IPS-20b (cell line): ENCODE measurements around the gene HSDL2.

ENCODE experiments used
- H3K27ac ChIP-seq: one replicate; pipeline ENCODE4 v1.5.1; 2013; ENCODE audit warnings: low read length
- H3K27me3 ChIP-seq: 2 replicates; pipeline ENCODE4 v1.6.1; 2013; ENCODE audit warnings: mild to moderate bottlenecking, low read length, inconsistent platforms; ENCODE audit not compliant: insufficient read depth
- H3K36me3 ChIP-seq: 2 replicates; pipeline ENCODE4 v1.6.1; 2013; ENCODE audit warnings: low read depth, mild to moderate bottlenecking, inconsistent platforms, low read length, moderate library complexity; ENCODE audit not compliant: insufficient read depth
- H3K4me1 ChIP-seq: 2 replicates; pipeline ENCODE4 v1.6.1; 2013; ENCODE audit warnings: mild to moderate bottlenecking, control low read depth, inconsistent platforms, low read length, moderate library complexity; ENCODE audit not compliant: insufficient read depth
- H3K4me3 ChIP-seq: 2 replicates; pipeline ENCODE4 v1.5.1; 2013; ENCODE audit warnings: mild to moderate bottlenecking, low read length, inconsistent platforms
- H3K9ac ChIP-seq: 2 replicates; pipeline ENCODE4 v1.6.1; 2013; ENCODE audit warnings: low read depth, mild to moderate bottlenecking, inconsistent platforms, low read length, moderate library complexity
- H3K9me3 ChIP-seq: 2 replicates; pipeline ENCODE4 v1.6.1; 2013; ENCODE audit warnings: mild to moderate bottlenecking, low read depth, low read length, inconsistent platforms; ENCODE audit not compliant: insufficient read depth

The HSDL2 gene

GRCh38 chr9:112465352-112465751 lies 85.4 kb downstream of the HSDL2 start:
- H3K36me3 ChIP-seq: peaks cover 12% of the 10 kb centered on the region; the same call in 1 of the 2 replicates
- no peaks in the 10 kb centered on the region for H3K27me3 ChIP-seq
- H3K4me3 ChIP-seq: no peak overlapping the region
- H3K9ac ChIP-seq: no peak overlapping the region
- peaks cover 5% of the 10 kb centered on the region; the same call in 1 of the 2 replicates for H3K9me3 ChIP-seq
- H3K4me1 ChIP-seq: no peaks in the 10 kb centered on the region
- no peak overlapping the region for H3K27ac ChIP-seq

- H3K4me3 ChIP-seq: no peak overlapping the region
- H3K36me3 ChIP-seq: peaks cover 5% of the 10 kb centered on the region; the same call in 1 of the 2 replicates
- peaks cover 16% of the 10 kb centered on the region for H3K4me1 ChIP-seq
- no peaks in the 10 kb centered on the region for H3K27me3 ChIP-seq
- H3K9ac ChIP-seq: 0 out of 2 replicates have a peak overlapping the region, but pooled peaks have one; percentile 13
- H3K27ac ChIP-seq: no peak overlapping the region
- peaks cover 10% of the 10 kb centered on the region for H3K9me3 ChIP-seq
Measured at GRCh38 chr9:112472996-112473395, 93.1 kb downstream of the HSDL2 start.

DNA sequence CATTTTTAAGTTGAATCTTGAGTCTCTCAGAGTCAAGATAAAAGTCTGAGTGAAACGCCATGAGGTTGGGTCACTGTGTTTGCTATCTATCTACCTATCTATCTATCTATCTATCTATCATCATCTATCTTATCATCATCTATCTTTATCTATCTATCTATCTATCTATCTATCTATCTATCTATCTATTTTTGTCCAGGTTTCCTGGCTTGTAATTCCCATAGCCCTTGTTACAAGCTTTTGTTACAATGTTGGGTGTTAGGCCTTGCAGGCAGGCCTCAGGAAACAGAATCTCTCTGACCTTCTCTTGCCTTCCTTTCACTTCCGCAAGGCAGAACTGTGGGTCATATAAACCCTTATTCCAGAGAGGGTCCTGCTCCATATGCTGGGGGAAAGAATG lies 94.1 kb downstream of the HSDL2 start:
- Histone ChIP-seq H3K27ac (no peak overlapping the region), H3K4me3 (no peak overlapping the region), H3K9me3 (peaks cover 10% of the 10 kb centered on the region), H3K9ac (no peak overlapping the region), H3K27me3 (no peaks in the 10 kb centered on the region), H3K4me1 (peaks cover 16% of the 10 kb centered on the region), H3K36me3 (peaks cover 5% of the 10 kb centered on the region; the same call in 1 of the 2 replicates)

DNA sequence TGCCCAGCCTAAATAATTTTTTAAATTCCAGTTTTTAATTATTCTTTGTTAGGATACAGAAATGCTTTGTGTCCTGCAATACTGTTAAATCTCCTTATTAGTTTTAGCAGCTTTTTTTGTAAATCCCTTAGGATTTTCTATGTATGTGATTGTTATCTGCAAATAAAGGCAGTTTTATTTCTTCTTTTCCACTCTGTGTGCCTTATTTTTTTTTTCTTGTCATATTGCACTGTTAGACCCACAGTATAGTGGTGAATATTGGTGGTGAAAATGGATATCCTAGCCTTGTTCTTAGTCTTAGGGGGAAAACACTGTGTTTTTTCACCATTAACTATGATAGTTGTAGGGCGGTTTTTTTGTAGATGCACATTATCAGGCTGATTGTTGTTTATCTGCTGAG lies 95.4 kb downstream of the HSDL2 start:
- Histone ChIP-seq H3K27ac (no peak overlapping the region), H3K4me1 (peaks cover 16% of the 10 kb centered on the region), H3K27me3 (no peaks in the 10 kb centered on the region), H3K36me3 (peaks cover 5% of the 10 kb centered on the region; the same call in 1 of the 2 replicates), H3K4me3 (no peak overlapping the region), H3K9me3 (peaks cover 10% of the 10 kb centered on the region), H3K9ac (no peak overlapping the region)

DNA sequence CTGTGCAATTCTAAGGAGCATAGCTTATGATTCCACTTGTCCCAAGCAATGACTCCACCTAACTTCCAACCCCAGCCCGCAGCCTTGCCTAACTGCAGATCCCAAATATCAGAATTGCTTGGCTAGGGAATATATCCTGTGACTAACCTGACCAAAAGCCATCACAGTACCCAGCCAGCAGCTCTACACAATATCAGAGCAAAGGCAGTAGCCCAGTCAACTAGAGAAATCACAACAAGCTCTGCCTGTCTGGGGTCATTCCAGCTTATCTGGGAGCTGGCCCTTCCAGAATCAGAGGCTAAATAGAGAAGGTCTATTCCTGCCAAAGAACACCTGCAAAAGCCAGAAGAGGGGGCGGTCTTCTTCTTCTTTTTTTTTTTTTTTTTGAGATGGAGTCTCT lies 97.4 kb downstream of the HSDL2 start:
- Histone ChIP-seq H3K4me1 (peaks cover 10% of the 10 kb centered on the region), H3K4me3 (no peak overlapping the region), H3K9me3 (peaks cover 10% of the 10 kb centered on the region), H3K9ac (no peak overlapping the region), H3K27me3 (no peaks in the 10 kb centered on the region), H3K27ac (no peak overlapping the region), H3K36me3 (peaks cover 5% of the 10 kb centered on the region; the same call in 1 of the 2 replicates)

- Histone ChIP-seq H3K4me1 (no peaks in the 10 kb centered on the region), H3K27me3 (no peaks in the 10 kb centered on the region), H3K9ac (no peak overlapping the region), H3K27ac (no peak overlapping the region), H3K4me3 (no peak overlapping the region), H3K9me3 (peaks cover 10% of the 10 kb centered on the region), H3K36me3 (peaks cover 8% of the 10 kb centered on the region)
Measured at GRCh38 chr9:112479221-112479620, 99.3 kb downstream of the HSDL2 start.

DNA sequence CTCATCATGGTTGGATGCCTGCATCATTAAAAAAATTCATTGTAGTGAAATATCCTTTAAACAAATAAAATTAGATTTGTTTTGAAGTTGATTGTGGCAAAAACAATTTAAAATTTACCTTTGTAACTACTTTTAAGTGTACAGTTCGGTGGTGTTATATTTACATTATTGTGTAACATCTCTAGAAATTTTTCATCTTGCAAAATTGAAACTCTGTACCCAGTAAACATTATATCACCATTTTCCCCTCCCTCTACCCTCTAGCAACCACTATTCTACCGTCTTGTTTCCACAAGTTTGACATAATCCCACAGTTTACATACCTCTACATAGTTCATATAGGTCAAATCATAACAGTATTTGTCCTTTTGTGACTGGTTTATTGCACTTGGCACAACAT lies 104.7 kb downstream of the HSDL2 start:
- Histone ChIP-seq H3K4me3 (no peak overlapping the region), H3K9me3 (no peaks in the 10 kb centered on the region), H3K27ac (no peak overlapping the region), H3K36me3 (peaks cover 4% of the 10 kb centered on the region; the same call in 1 of the 2 replicates), H3K27me3 (no peaks in the 10 kb centered on the region), H3K4me1 (peaks cover 16% of the 10 kb centered on the region), H3K9ac (no peak overlapping the region)

DNA sequence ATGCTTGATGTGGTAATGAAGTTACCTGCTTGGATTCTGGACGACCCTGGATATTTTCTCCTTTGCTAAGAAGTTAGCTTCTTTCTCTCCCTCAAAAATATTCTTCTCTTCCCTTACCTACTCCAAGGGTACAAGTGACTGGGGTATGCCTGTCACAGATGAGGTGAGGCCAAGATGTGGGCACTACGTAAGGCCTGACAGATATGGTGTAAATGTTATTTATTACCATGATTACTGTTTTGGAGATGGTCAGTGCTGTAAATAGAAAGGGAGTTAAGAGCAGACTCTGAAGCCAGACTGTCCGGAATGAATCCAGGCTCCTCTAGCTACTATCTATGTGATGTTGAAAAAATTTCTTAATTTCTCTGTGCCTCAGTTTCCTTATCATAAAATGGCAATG lies 105.7 kb downstream of the HSDL2 start:
- Histone ChIP-seq H3K9me3 (no peaks in the 10 kb centered on the region), H3K36me3 (peaks cover 4% of the 10 kb centered on the region; the same call in 1 of the 2 replicates), H3K27ac (no peak overlapping the region), H3K27me3 (no peaks in the 10 kb centered on the region), H3K9ac (peak overlapping the region; percentile 94; the same call in 1 of the 2 replicates), H3K4me3 (peak overlapping the region; percentile 93), H3K4me1 (peaks cover 26% of the 10 kb centered on the region)

GRCh38 chr9:112486221-112487007 lies 106.5 kb downstream of the HSDL2 start, which contains the start of gene KIAA1958:
Gene KIAA1958, plus strand, starts transcription at chr9:112486827. Its CDS starts 87,254 bp downstream, at chr9:112574081.
- Histone ChIP-seq H3K9ac (peak within 1 kb of the TSS; percentile 94), H3K27ac (peak within 1 kb of the TSS; percentile 82), H3K4me3 (peak within 1 kb of the TSS; percentile 93)

GRCh38 chr9:112487008-112487798 lies 107.3 kb downstream of the HSDL2 start:
- peak overlapping the region; percentile 35 for H3K27ac ChIP-seq
- H3K4me3 ChIP-seq: peak overlapping the region; percentile 92

More at GRCh38 chr9:112486221-112487007, 106.5 kb downstream of the HSDL2 start, which contains the start of gene KIAA1958:
- Histone ChIP-seq H3K4me1 (peaks cover 27% of the 10 kb centered on the region), H3K9me3 (no peaks in the 10 kb centered on the region), H3K27me3 (no peaks in the 10 kb centered on the region), H3K36me3 (peaks cover 4% of the 10 kb centered on the region; the same call in 1 of the 2 replicates)

DNA sequence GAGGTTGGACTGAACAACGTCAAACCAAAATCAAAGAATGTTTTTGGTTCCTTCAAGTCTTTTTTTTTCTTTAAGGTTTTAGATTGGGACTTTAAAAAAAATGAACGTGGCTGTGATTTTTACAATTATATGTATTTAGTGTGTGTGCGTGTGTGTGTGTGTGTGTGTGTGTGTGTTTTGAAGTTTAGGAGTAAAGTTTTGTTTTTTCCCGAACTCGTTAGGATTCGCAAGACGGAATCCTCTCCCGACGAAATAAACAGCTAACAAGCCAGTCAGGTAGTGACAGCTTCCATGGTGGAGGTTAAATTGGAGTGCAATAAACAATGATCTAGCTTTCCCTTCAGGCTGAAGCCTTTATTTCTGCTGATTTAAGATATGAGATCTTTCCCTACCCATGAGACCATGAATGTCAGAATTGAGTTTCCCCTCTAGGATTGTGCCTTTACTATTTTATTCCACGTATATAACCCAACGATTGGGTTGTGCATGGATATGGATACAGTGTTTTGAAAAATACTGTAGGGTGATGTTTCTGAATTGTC lies 108.0 kb downstream of the HSDL2 start:
- peak overlapping the region; percentile 91 for H3K9ac ChIP-seq
- H3K4me3 ChIP-seq: peak overlapping the region; percentile 92
- H3K27ac ChIP-seq: no peak overlapping the region
- no peaks in the 10 kb centered on the region for H3K27me3 ChIP-seq
- H3K4me1 ChIP-seq: peaks cover 27% of the 10 kb centered on the region
- peaks cover 13% of the 10 kb centered on the region; the same call in 1 of the 2 replicates for H3K36me3 ChIP-seq
- no peaks in the 10 kb centered on the region for H3K9me3 ChIP-seq

More at GRCh38 chr9:112487008-112487798, 107.3 kb downstream of the HSDL2 start:
- H3K9ac ChIP-seq: peak overlapping the region; percentile 91
- no peaks in the 10 kb centered on the region for H3K27me3 ChIP-seq
- peaks cover 7% of the 10 kb centered on the region; the same call in 1 of the 2 replicates for H3K36me3 ChIP-seq
- H3K9me3 ChIP-seq: no peaks in the 10 kb centered on the region
- H3K4me1 ChIP-seq: peaks cover 27% of the 10 kb centered on the region
